Measurements from ENCODE around the gene CNDP2.

Gene CNDP2

GRCh38 chr18:74476140-74476539, 20.0 kb upstream of the CNDP2 start:
- Histone ChIP-seq H2BK5ac (ENCODE audit: low read length) (no peak overlapping the region), H3K4me1 (ENCODE audit: control insufficient read depth, low read depth, low read length) (no peaks in the 10 kb centered on the region), H3K79me1 (ENCODE audit: low read length) (no peaks in the 10 kb centered on the region), H3K36me3 (ENCODE audit: control insufficient read depth, insufficient read depth, low read length) (no peaks in the 10 kb centered on the region), H4K5ac (ENCODE audit: low read length) (no peak overlapping the region), H3K27me3 (ENCODE audit: insufficient read depth, low read length, poor library complexity) (no peaks in the 10 kb centered on the region), H3K4me2 (ENCODE audit: low read length) (no peak overlapping the region), H3K56ac (ENCODE audit: low read length) (no peak overlapping the region), H3K23ac (ENCODE audit: low read length) (no peak overlapping the region), H3K79me2 (ENCODE audit: control insufficient read depth, insufficient read depth, low read length) (no peaks in the 10 kb centered on the region), H2BK15ac (replicated peaks; ENCODE audit: low read depth) (no peak overlapping the region), H2BK120ac (ENCODE audit: low read depth, low read length) (no peak overlapping the region), H3K4ac (ENCODE audit: low read depth, low read length) (no peak overlapping the region), H2AK5ac (ENCODE audit: low read length) (no peak overlapping the region), H3K18ac (ENCODE audit: low read length) (no peak overlapping the region), H4K8ac (ENCODE audit: low read depth, low read length) (no peak overlapping the region), H3K9ac (ENCODE audit: low read length) (no peak overlapping the region), H3K27ac (ENCODE audit: low read depth, low read length) (no peak overlapping the region), H3K4me3 (ENCODE audit: low read length) (no peak overlapping the region)
- peak; percentile 51 for DNase-seq
- WGBS (ENCODE audit: extremely low coverage, insufficient coverage, low lambda C conversion rate), result no CpG with 5 or more reads among the region's 6 CpGs

GRCh38 chr18:74477771-74478170, 18.4 kb upstream of the CNDP2 start:
- Histone ChIP-seq H3K9ac (ENCODE audit: low read length) (no peak overlapping the region), H3K23ac (ENCODE audit: low read length) (no peak overlapping the region), H3K4me2 (ENCODE audit: low read length) (no peak overlapping the region), H3K27me3 (ENCODE audit: insufficient read depth, low read length, poor library complexity) (no peaks in the 10 kb centered on the region), H4K5ac (ENCODE audit: low read length) (no peak overlapping the region), H3K79me2 (ENCODE audit: control insufficient read depth, insufficient read depth, low read length) (no peaks in the 10 kb centered on the region), H3K4me1 (ENCODE audit: control insufficient read depth, low read depth, low read length) (no peaks in the 10 kb centered on the region), H2BK15ac (replicated peaks; ENCODE audit: low read depth) (no peak overlapping the region), H4K8ac (ENCODE audit: low read depth, low read length) (no peak overlapping the region), H3K79me1 (ENCODE audit: low read length) (no peaks in the 10 kb centered on the region), H3K36me3 (ENCODE audit: control insufficient read depth, insufficient read depth, low read length) (no peaks in the 10 kb centered on the region), H3K4ac (ENCODE audit: low read depth, low read length) (no peak overlapping the region), H2AK5ac (ENCODE audit: low read length) (no peak overlapping the region), H3K18ac (ENCODE audit: low read length) (no peak overlapping the region), H3K56ac (ENCODE audit: low read length) (no peak overlapping the region), H3K27ac (ENCODE audit: low read depth, low read length) (no peak overlapping the region), H2BK120ac (ENCODE audit: low read depth, low read length) (no peak overlapping the region), H2BK5ac (ENCODE audit: low read length) (no peak overlapping the region), H3K4me3 (ENCODE audit: low read length) (no peak overlapping the region)
- WGBS (ENCODE audit: extremely low coverage, insufficient coverage, low lambda C conversion rate), result no CpG with 5 or more reads among the region's 8 CpGs
- DNase-seq, result no peak

GRCh38 chr18:74478316-74478715, 17.8 kb upstream of the CNDP2 start:
- Histone ChIP-seq H3K56ac (ENCODE audit: low read length) (no peak overlapping the region), H2BK120ac (ENCODE audit: low read depth, low read length) (no peak overlapping the region), H2BK5ac (ENCODE audit: low read length) (no peak overlapping the region), H3K9ac (ENCODE audit: low read length) (no peak overlapping the region), H2AK5ac (ENCODE audit: low read length) (no peak overlapping the region), H3K23ac (ENCODE audit: low read length) (no peak overlapping the region), H2BK15ac (replicated peaks; ENCODE audit: low read depth) (no peak overlapping the region), H3K36me3 (ENCODE audit: control insufficient read depth, insufficient read depth, low read length) (no peaks in the 10 kb centered on the region), H4K5ac (ENCODE audit: low read length) (no peak overlapping the region), H3K79me2 (ENCODE audit: control insufficient read depth, insufficient read depth, low read length) (no peaks in the 10 kb centered on the region), H3K79me1 (ENCODE audit: low read length) (no peaks in the 10 kb centered on the region), H3K4me1 (ENCODE audit: control insufficient read depth, low read depth, low read length) (no peaks in the 10 kb centered on the region), H3K4me2 (ENCODE audit: low read length) (no peak overlapping the region), H3K27me3 (ENCODE audit: insufficient read depth, low read length, poor library complexity) (no peaks in the 10 kb centered on the region), H3K4me3 (ENCODE audit: low read length) (no peak overlapping the region), H3K27ac (ENCODE audit: low read depth, low read length) (no peak overlapping the region), H4K8ac (ENCODE audit: low read depth, low read length) (no peak overlapping the region), H3K18ac (ENCODE audit: low read length) (no peak overlapping the region), H3K4ac (ENCODE audit: low read depth, low read length) (no peak overlapping the region)
- DNase-seq, result no peak
- WGBS (ENCODE audit: extremely low coverage, insufficient coverage, low lambda C conversion rate), result no CpG with 5 or more reads among the region's 7 CpGs

- no peak overlapping the region for H2BK15ac ChIP-seq (replicated peaks; ENCODE audit: low read depth)
- no peak for DNase-seq
- no peak overlapping the region for H4K5ac ChIP-seq (ENCODE audit: low read length)
- no peak overlapping the region for H2BK120ac ChIP-seq (ENCODE audit: low read depth, low read length)
- H2BK5ac ChIP-seq (ENCODE audit: low read length), result no peak overlapping the region
- H3K36me3 ChIP-seq (ENCODE audit: control insufficient read depth, insufficient read depth, low read length), result no peaks in the 10 kb centered on the region
- H3K27me3 ChIP-seq (ENCODE audit: insufficient read depth, low read length, poor library complexity), result no peaks in the 10 kb centered on the region
- no peak overlapping the region for H3K18ac ChIP-seq (ENCODE audit: low read length)
- no peak overlapping the region for H3K4ac ChIP-seq (ENCODE audit: low read depth, low read length)
- no peak overlapping the region for H3K27ac ChIP-seq (ENCODE audit: low read depth, low read length)
- WGBS (ENCODE audit: extremely low coverage, insufficient coverage, low lambda C conversion rate), result no CpG with 5 or more reads among the region's 6 CpGs
- no peak overlapping the region for H2AK5ac ChIP-seq (ENCODE audit: low read length)
- H3K4me2 ChIP-seq (ENCODE audit: low read length), result no peak overlapping the region
- H3K4me1 ChIP-seq (ENCODE audit: control insufficient read depth, low read depth, low read length), result no peaks in the 10 kb centered on the region
- H3K79me1 ChIP-seq (ENCODE audit: low read length), result no peaks in the 10 kb centered on the region
- H4K8ac ChIP-seq (ENCODE audit: low read depth, low read length), result no peak overlapping the region
- no peak overlapping the region for H3K9ac ChIP-seq (ENCODE audit: low read length)
- H3K4me3 ChIP-seq (ENCODE audit: low read length), result no peak overlapping the region
- H3K56ac ChIP-seq (ENCODE audit: low read length), result no peak overlapping the region
- H3K79me2 ChIP-seq (ENCODE audit: control insufficient read depth, insufficient read depth, low read length), result no peaks in the 10 kb centered on the region
- H3K23ac ChIP-seq (ENCODE audit: low read length), result no peak overlapping the region
These were observed 17.3 kb upstream of the CNDP2 start for GRCh38 chr18:74478880-74479279.

- Histone ChIP-seq H3K79me1 (ENCODE audit: low read length) (no peaks in the 10 kb centered on the region), H2BK120ac (ENCODE audit: low read depth, low read length) (no peak overlapping the region), H2BK15ac (replicated peaks; ENCODE audit: low read depth) (no peak overlapping the region), H3K23ac (ENCODE audit: low read length) (no peak overlapping the region), H3K56ac (ENCODE audit: low read length) (no peak overlapping the region), H3K4me2 (ENCODE audit: low read length) (no peak overlapping the region), H3K27ac (ENCODE audit: low read depth, low read length) (no peak overlapping the region), H3K79me2 (ENCODE audit: control insufficient read depth, insufficient read depth, low read length) (no peaks in the 10 kb centered on the region), H4K5ac (ENCODE audit: low read length) (no peak overlapping the region), H3K4ac (ENCODE audit: low read depth, low read length) (no peak overlapping the region), H4K8ac (ENCODE audit: low read depth, low read length) (no peak overlapping the region), H3K4me3 (ENCODE audit: low read length) (no peak overlapping the region), H3K18ac (ENCODE audit: low read length) (no peak overlapping the region), H2BK5ac (ENCODE audit: low read length) (no peak overlapping the region), H3K4me1 (ENCODE audit: control insufficient read depth, low read depth, low read length) (no peaks in the 10 kb centered on the region), H3K27me3 (ENCODE audit: insufficient read depth, low read length, poor library complexity) (no peaks in the 10 kb centered on the region), H2AK5ac (ENCODE audit: low read length) (no peak overlapping the region), H3K36me3 (ENCODE audit: control insufficient read depth, insufficient read depth, low read length) (no peaks in the 10 kb centered on the region), H3K9ac (ENCODE audit: low read length) (no peak overlapping the region)
- DNase-seq, result no peak
- no CpG with 5 or more reads among the region's 16 CpGs for WGBS (ENCODE audit: extremely low coverage, insufficient coverage, low lambda C conversion rate)
These were observed 16.5 kb upstream of the CNDP2 start for GRCh38 chr18:74479486-74480148.

GRCh38 chr18:74480149-74480651, 16.0 kb upstream of the CNDP2 start:
- Histone ChIP-seq H3K4me2 (ENCODE audit: low read length) (no peak overlapping the region), H3K79me1 (ENCODE audit: low read length) (no peaks in the 10 kb centered on the region), H3K18ac (ENCODE audit: low read length) (no peak overlapping the region), H2BK120ac (ENCODE audit: low read depth, low read length) (no peak overlapping the region), H3K4me1 (ENCODE audit: control insufficient read depth, low read depth, low read length) (no peaks in the 10 kb centered on the region), H4K8ac (ENCODE audit: low read depth, low read length) (no peak overlapping the region), H4K5ac (ENCODE audit: low read length) (no peak overlapping the region), H3K56ac (ENCODE audit: low read length) (no peak overlapping the region), H3K79me2 (ENCODE audit: control insufficient read depth, insufficient read depth, low read length) (no peaks in the 10 kb centered on the region), H3K4ac (ENCODE audit: low read depth, low read length) (no peak overlapping the region), H3K27ac (ENCODE audit: low read depth, low read length) (no peak overlapping the region), H2BK5ac (ENCODE audit: low read length) (no peak overlapping the region), H3K9ac (ENCODE audit: low read length) (no peak overlapping the region), H2BK15ac (replicated peaks; ENCODE audit: low read depth) (no peak overlapping the region), H2AK5ac (ENCODE audit: low read length) (no peak overlapping the region), H3K36me3 (ENCODE audit: control insufficient read depth, insufficient read depth, low read length) (no peaks in the 10 kb centered on the region), H3K4me3 (ENCODE audit: low read length) (no peak overlapping the region), H3K27me3 (ENCODE audit: insufficient read depth, low read length, poor library complexity) (no peaks in the 10 kb centered on the region), H3K23ac (ENCODE audit: low read length) (no peak overlapping the region)
- no peak for DNase-seq
- WGBS (ENCODE audit: extremely low coverage, insufficient coverage, low lambda C conversion rate), result no CpG with 5 or more reads among the region's 7 CpGs

Measured in mesendoderm (in vitro differentiated cells).